Neural crest cell (in vitro differentiated cells): ENCODE results near the gene SPTB. TPM values are rescaled to one million over a fixed set of nuclear protein-coding genes. Genes with fewer than 3 reads are reported as not detected.

ENCODE experiments used
- DNase-seq: peaks from one replicate; pipeline ENCODE4 v3.0.0; 2021; ENCODE audit warnings: low read depth, mixed read lengths, low spot score
- H3K27ac Mint-ChIP-seq: one replicate; pipeline ENCODE4 v1.8.0; 2021; ENCODE audit warnings: mild to moderate bottlenecking, mixed read lengths; ENCODE audit not compliant: unreplicated experiment
- H3K27me3 Mint-ChIP-seq: 2 replicates; pipeline ENCODE4 v1.8.0; 2021; ENCODE audit warnings: low read depth, mild to moderate bottlenecking, mixed read lengths
- H3K36me3 Mint-ChIP-seq: 2 replicates; pipeline ENCODE4 v1.8.0; 2021; ENCODE audit warnings: low read depth, mild to moderate bottlenecking, mixed read lengths
- H3K4me1 Mint-ChIP-seq: 2 replicates; pipeline ENCODE4 v1.8.0; 2021; ENCODE audit warnings: mixed read lengths
- H3K4me3 Mint-ChIP-seq: one replicate; pipeline ENCODE4 v1.8.0; 2021; ENCODE audit warnings: mild to moderate bottlenecking, mixed read lengths
- H3K9me3 Mint-ChIP-seq: 2 replicates; pipeline ENCODE4 v1.8.0; 2021; ENCODE audit warnings: mixed read lengths
- CTCF ChIP-seq: fragments of 200-600 bp; sonication (generic); conservative IDR thresholded peaks from 2 replicates; pipeline ENCODE4 v1.5.0; 2021; ENCODE audit warnings: antibody characterized with exemption, mild to moderate bottlenecking
- total RNA-seq: library from RNA; stranded (reverse); gene quantifications from 2 replicates; pipeline ENCODE4 v1.2.1, GENCODE V29; 2021

Gene SPTB
- total RNA-seq, 1 donor from 2014 or later, result 0.16 TPM

GRCh38 chr14:64880221-64881121 is 764 bp upstream of the SPTB start:
- peak; percentile 37 for TF ChIP-seq CTCF
- peak; percentile 34 for DNase-seq
- Mint-ChIP-seq H3K36me3 (no peaks in the 10 kb centered on the region), H3K9me3 (no peaks in the 10 kb centered on the region), H3K4me1 (peaks cover 3% of the 10 kb centered on the region), H3K4me3 (peak overlapping the region; percentile 87), H3K27me3 (peaks cover 94% of the 10 kb centered on the region), H3K27ac (no peak overlapping the region)

- no peak for TF ChIP-seq CTCF
- H3K4me3 Mint-ChIP-seq, result peak overlapping the region; percentile 79
- H3K9me3 Mint-ChIP-seq, result no peaks in the 10 kb centered on the region
- no peaks in the 10 kb centered on the region for H3K36me3 Mint-ChIP-seq
- H3K27me3 Mint-ChIP-seq, result peaks cover 94% of the 10 kb centered on the region
- peaks cover 3% of the 10 kb centered on the region for H3K4me1 Mint-ChIP-seq
- no peak overlapping the region for H3K27ac Mint-ChIP-seq
- DNase-seq, result no peak
Observed at GRCh38 chr14:64878837-64879634, 671 bp downstream of the SPTB start.

DNA sequence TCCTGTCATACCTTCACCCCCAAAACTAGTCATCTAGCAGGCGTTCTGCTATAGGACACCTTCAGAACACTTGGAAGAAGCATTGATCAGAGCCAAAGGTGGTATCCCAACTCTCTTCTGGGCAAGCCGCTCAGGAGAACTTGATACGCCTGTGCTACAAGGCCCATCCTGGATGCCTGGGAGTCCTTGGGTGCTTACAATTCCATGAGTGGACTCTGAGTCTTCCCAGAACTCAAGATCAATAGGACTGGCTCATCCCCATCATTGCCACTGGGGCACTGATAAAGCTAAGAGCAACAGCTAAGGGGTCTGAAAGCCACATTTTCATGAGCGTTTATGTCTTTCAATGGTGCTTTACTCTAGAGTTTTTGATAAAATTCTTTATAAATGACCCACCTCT is 1.9 kb downstream of the SPTB start:
- Mint-ChIP-seq H3K36me3 (no peaks in the 10 kb centered on the region), H3K4me3 (peak overlapping the region; percentile 56), H3K9me3 (peaks cover 4% of the 10 kb centered on the region), H3K27me3 (peaks cover 93% of the 10 kb centered on the region), H3K4me1 (peaks cover 3% of the 10 kb centered on the region), H3K27ac (no peak overlapping the region)
- DNase-seq, result no peak
- no peak for TF ChIP-seq CTCF

DNA sequence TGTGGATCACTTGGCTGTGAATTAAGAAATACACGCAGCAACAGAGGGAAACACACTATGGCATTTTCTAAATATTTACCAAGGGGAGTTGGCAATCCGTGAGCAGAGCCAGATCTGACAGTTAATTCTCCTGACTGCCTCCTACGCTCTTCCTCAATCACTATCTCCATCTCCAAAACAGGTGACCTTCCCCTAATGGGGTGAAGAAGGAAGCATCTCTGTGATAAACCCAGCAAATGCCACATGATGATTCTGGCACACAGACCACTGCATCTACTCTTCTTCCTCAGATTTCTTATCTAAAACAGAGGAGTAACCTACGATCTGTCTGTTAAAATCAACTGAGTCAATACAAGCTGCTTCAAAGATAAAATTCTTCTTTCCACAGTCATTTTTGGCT is 4.4 kb downstream of the SPTB start:
- Mint-ChIP-seq H3K9me3 (peaks cover 5% of the 10 kb centered on the region), H3K4me1 (no peaks in the 10 kb centered on the region), H3K27ac (no peak overlapping the region), H3K36me3 (no peaks in the 10 kb centered on the region), H3K27me3 (peaks cover 90% of the 10 kb centered on the region), H3K4me3 (no peak overlapping the region)
- no peak for DNase-seq
- TF ChIP-seq CTCF, result no peak

DNA sequence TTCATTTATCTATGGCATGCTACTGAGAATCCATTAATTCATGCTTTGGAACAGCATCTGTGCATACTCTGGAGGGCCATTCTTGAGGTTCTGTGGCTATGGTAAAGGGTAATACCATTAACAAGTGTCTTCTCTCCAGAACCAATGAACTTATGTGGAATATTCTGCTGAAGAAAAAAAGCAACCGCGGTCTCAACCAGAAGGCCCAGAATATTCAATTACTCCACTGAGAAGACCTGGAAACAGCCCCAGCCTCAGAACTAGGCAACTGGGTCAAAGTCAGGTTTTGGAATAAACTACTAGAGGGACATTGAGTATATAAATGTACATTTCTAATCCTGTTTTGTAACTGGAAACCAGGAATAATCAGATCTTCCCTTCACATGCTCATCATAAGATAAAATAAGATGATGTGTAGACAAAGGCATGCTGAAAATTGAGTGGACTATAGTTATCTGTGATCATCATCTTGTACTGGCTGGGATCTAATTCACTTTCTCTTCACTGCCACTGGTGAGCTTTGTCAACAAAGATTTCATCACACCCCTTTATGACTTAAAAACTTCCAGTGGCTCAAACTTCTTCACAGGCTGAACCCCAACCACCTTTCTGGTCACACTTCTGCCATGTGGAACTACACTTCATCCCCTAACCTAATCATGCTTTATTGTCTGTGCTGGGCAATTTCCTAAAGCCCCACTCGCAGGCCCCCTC is 6.0 kb downstream of the SPTB start:
- TF ChIP-seq CTCF, result no peak
- no peak for DNase-seq
- Mint-ChIP-seq H3K4me1 (no peaks in the 10 kb centered on the region), H3K9me3 (peaks cover 5% of the 10 kb centered on the region), H3K27me3 (peaks cover 85% of the 10 kb centered on the region), H3K36me3 (no peaks in the 10 kb centered on the region), H3K4me3 (no peak overlapping the region), H3K27ac (no peak overlapping the region)
